Sigmoid colon (tissue), 7 donors: ENCODE measurements around the gene RASAL2. TPM values are rescaled to one million over a fixed set of nuclear protein-coding genes. Genes with fewer than 3 reads are reported as not detected.

Experiments
- DNase-seq: peaks from one replicate; pipeline ENCODE4 v3.0.0-alpha.2; 2019
- H3K27ac ChIP-seq, 4 donors: fragments of 200-600 bp; sonication (generic); one replicate each; pipeline ENCODE4 v1.5.1; 2016 to 2019; ENCODE audit warnings: mild to moderate bottlenecking in 1 of 4
- H3K27me3 ChIP-seq, 3 donors: fragments of 200-600 bp; sonication (generic); one replicate each; pipeline ENCODE4 v1.5.1; 2019; ENCODE audit warnings: mild to moderate bottlenecking in 1 of 3
- H3K36me3 ChIP-seq, 4 donors: fragments of 200-600 bp; sonication (generic); one replicate each; pipeline ENCODE4 v1.5.1; 2016 to 2019
- H3K4me1 ChIP-seq, 4 donors: fragments of 200-600 bp; sonication (generic); one replicate each; pipeline ENCODE4 v1.5.1; 2017 to 2019
- H3K4me3 ChIP-seq, 4 donors: fragments of 200-600 bp; sonication (generic); one replicate each; pipeline ENCODE4 v1.5.1; 2017 to 2019; ENCODE audit warnings: mild to moderate bottlenecking in 2 of 4, moderate library complexity in 1 of 4
- H3K9me3 ChIP-seq, 4 donors: fragments of 200-600 bp in 3 of 4; sonication (generic) in 3 of 4; one replicate each; pipeline versions ENCODE4 v1.5.1 to v1.6.1; 2013 to 2019
- CTCF ChIP-seq, 4 experiments: fragments of 450-650 bp in 3 of 4; fragments of 200-600 bp in 1 of 4; IDR thresholded peaks; one replicate each; pipeline ENCODE4 v1.5.1; 2016 to 2019; ENCODE audit warnings: antibody characterized with exemption in 4 of 4, mild to moderate bottlenecking in 3 of 4, moderate library complexity in 2 of 4
- EP300 ChIP-seq, 4 donors: sonication (generic); formaldehyde crosslinking; IDR thresholded peaks; one replicate each; pipeline ENCODE4 v1.6.1; 2017; ENCODE audit warnings: antibody characterized with exemption in 4 of 4
- POLR2A ChIP-seq, 2 donors: fragments of 450-650 bp; IDR thresholded peaks; one replicate each; pipeline ENCODE4 v1.6.1; 2016; ENCODE audit warnings: antibody characterized with exemption in 2 of 2, mild to moderate bottlenecking in 2 of 2, moderate library complexity in 2 of 2
- POLR2AphosphoS5 ChIP-seq, 4 donors: sonication (generic); formaldehyde crosslinking; IDR thresholded peaks; one replicate each; pipeline ENCODE4 v1.6.1; 2017; ENCODE audit warnings: antibody characterized with exemption in 4 of 4
- WGBS, 2 donors: extraction: QIAGEN DNeasy Blood & Tissue Kit; methylation state at CpG; one replicate each; pipeline ENCODE4 v1.1.7; 2013; 5-methylcytosine and 5-hydroxymethylcytosine counted together
- intact Hi-C: fragments of 100-400 bp; cut with DNase I; formaldehyde crosslinking; loops from one replicate; pipeline ENCODE4 v1.15.1; 2023
- polyA plus RNA-seq, 3 donors: library from polyadenylated mRNA; stranded (reverse); fragments of 200-250 nt; gene quantifications; one replicate each; pipeline ENCODE4 v1.2.3, GENCODE V29; 2013
- total RNA-seq, 4 donors: library from RNA; depleted of rRNA; stranded (reverse); fragments of >200 nt; gene quantifications; one replicate each; pipeline ENCODE4 v1.1.0, GENCODE V29; 2016
- donor health status: healthy with polysubstance abuse.
- donor health status: Bipolar disorder and iron deficiency.
- donor health status: healthy.

The RASAL2 gene
- total and polyA plus RNA-seq, 7 donors, result 0.92 to 25.5 (median 11.1) TPM

- no peaks in the 10 kb centered on the region for H3K9me3 ChIP-seq
- no peaks in the 10 kb centered on the region for H3K27me3 ChIP-seq
- H3K36me3 ChIP-seq, result no peaks in the 10 kb centered on the region
- H3K4me3 ChIP-seq, result no peak overlapping the region
- intact Hi-C loops, result loop anchor here (10.0 kb wide), 1 partner anchor 146 kb away; no protein-coding TSS in a partner anchor
- H3K4me1 ChIP-seq, result no peaks in the 10 kb centered on the region
- TF ChIP-seq CTCF (IDR thresholded peaks at IDR 0.05), result no peak
- TF ChIP-seq POLR2A (IDR thresholded peaks at IDR 0.05), result no peak
- no peak for TF ChIP-seq EP300 (IDR thresholded peaks at IDR 0.05)
- TF ChIP-seq POLR2AphosphoS5 (IDR thresholded peaks at IDR 0.05), result no peak
- no peak overlapping the region for H3K27ac ChIP-seq
- no peak for DNase-seq
- WGBS, 2 donors, result 94 to 96% methylated on average over 10 of the region's 10 CpGs
Observed at GRCh38 chr1:178180405-178180804, 86.5 kb downstream of the RASAL2 start.

GRCh38 chr1:178183796-178184195 is 89.9 kb downstream of the RASAL2 start:
- Histone ChIP-seq H3K9me3 (no peaks in the 10 kb centered on the region), H3K4me3 (no peak overlapping the region), H3K36me3 (no peaks in the 10 kb centered on the region), H3K4me1 (no peaks in the 10 kb centered on the region), H3K27ac (no peak overlapping the region), H3K27me3 (no peaks in the 10 kb centered on the region)
- DNase-seq, result no peak
- intact Hi-C loops, result loop anchor here (10.0 kb wide), 1 partner anchor 149 kb away; no protein-coding TSS in a partner anchor
- no peak for TF ChIP-seq CTCF (IDR thresholded peaks at IDR 0.05)
- no peak for TF ChIP-seq POLR2AphosphoS5 (IDR thresholded peaks at IDR 0.05)
- no peak for TF ChIP-seq POLR2A (IDR thresholded peaks at IDR 0.05)
- no peak for TF ChIP-seq EP300 (IDR thresholded peaks at IDR 0.05)

- TF ChIP-seq POLR2A (IDR thresholded peaks at IDR 0.05) (no peak), CTCF (IDR thresholded peaks at IDR 0.05) (no peak), EP300 (IDR thresholded peaks at IDR 0.05) (no peak), POLR2AphosphoS5 (IDR thresholded peaks at IDR 0.05) (no peak)
- no peaks in the 10 kb centered on the region for H3K4me1 ChIP-seq
- no peak overlapping the region for H3K27ac ChIP-seq
- H3K36me3 ChIP-seq, result no peaks in the 10 kb centered on the region
- no peak for DNase-seq
- WGBS, 2 donors, result 85 to 89% methylated on average over 3 of the region's 3 CpGs
- H3K27me3 ChIP-seq, result no peaks in the 10 kb centered on the region
- H3K9me3 ChIP-seq, result no peaks in the 10 kb centered on the region
- intact Hi-C loops, result loop anchor here (10.0 kb wide), 1 partner anchor 154 kb away; no protein-coding TSS in a partner anchor
- no peak overlapping the region for H3K4me3 ChIP-seq
Observed at GRCh38 chr1:178188306-178188705, 94.4 kb downstream of the RASAL2 start.

- H3K4me1 ChIP-seq, result no peaks in the 10 kb centered on the region
- no peaks in the 10 kb centered on the region for H3K9me3 ChIP-seq
- DNase-seq, result no peak
- H3K27me3 ChIP-seq, result no peaks in the 10 kb centered on the region
- no peaks in the 10 kb centered on the region for H3K36me3 ChIP-seq
- no peak overlapping the region for H3K4me3 ChIP-seq
- 74 to 77% methylated on average over 3 of the region's 3 CpGs for WGBS, 2 donors
- TF ChIP-seq CTCF (IDR thresholded peaks at IDR 0.05) (peak in 1 of 4 experiments; percentile 15), EP300 (IDR thresholded peaks at IDR 0.05) (no peak), POLR2A (IDR thresholded peaks at IDR 0.05) (no peak), POLR2AphosphoS5 (IDR thresholded peaks at IDR 0.05) (no peak)
- intact Hi-C loops, result loop anchor here (10.0 kb wide), 1 partner anchor 155 kb away; no protein-coding TSS in a partner anchor
- no peak overlapping the region for H3K27ac ChIP-seq
Observed at GRCh38 chr1:178189814-178190213, 95.9 kb downstream of the RASAL2 start.

- TF ChIP-seq POLR2A (IDR thresholded peaks at IDR 0.05) (no peak), EP300 (IDR thresholded peaks at IDR 0.05) (no peak), CTCF (IDR thresholded peaks at IDR 0.05) (no peak), POLR2AphosphoS5 (IDR thresholded peaks at IDR 0.05) (no peak)
- H3K27ac ChIP-seq, result no peak overlapping the region
- H3K27me3 ChIP-seq, result no peaks in the 10 kb centered on the region
- intact Hi-C loops, result no loop called here
- no peaks in the 10 kb centered on the region for H3K36me3 ChIP-seq
- no peak overlapping the region for H3K4me3 ChIP-seq
- H3K4me1 ChIP-seq, result no peaks in the 10 kb centered on the region
- no peaks in the 10 kb centered on the region for H3K9me3 ChIP-seq
- 92 to 95% methylated on average over 2 of the region's 2 CpGs for WGBS, 2 donors
- DNase-seq, result no peak
Observed at GRCh38 chr1:178190881-178191280, 97.0 kb downstream of the RASAL2 start.
